GM23338 (cell line): ENCODE results near the gene AKIRIN2. TPM values are rescaled to one million over a fixed set of nuclear protein-coding genes. Genes with fewer than 3 reads are reported as not detected.

ENCODE experiments used
- ATAC-seq: fragments of 200-7000 bp; cut with Tn5 transposase; 3 replicates; pipeline ENCODE4 v1.9.1; 2020
- DNase-seq: peaks from one replicate; pipeline ENCODE4 v3.0.0-alpha.2; 2015; ENCODE audit warnings: low spot score
- H2AFZ ChIP-seq: fragments of 200-600 bp; sonication (generic); 2 replicates; pipeline ENCODE4 v1.8.0; 2016; ENCODE audit warnings: antibody characterized with exemption, mild to moderate bottlenecking, moderate library complexity
- H3F3A ChIP-seq: fragments of 200-600 bp; sonication (generic); replicated peaks from 2 replicates; pipeline ENCODE4 v1.8.0; 2017; ENCODE audit warnings: antibody characterized with exemption, mixed run types, low read depth
- H3K27ac ChIP-seq: fragments of 200-600 bp; sonication (generic); 2 replicates; pipeline ENCODE4 v1.6.1; 2016; ENCODE audit warnings: low read depth
- H3K27me3 ChIP-seq: fragments of 200-600 bp; sonication (generic); 2 replicates; pipeline ENCODE4 v1.8.0; 2016; ENCODE audit warnings: mild to moderate bottlenecking, mixed run types, moderate library complexity; ENCODE audit not compliant: insufficient read depth
- H3K36me3 ChIP-seq: fragments of 200-600 bp; sonication (generic); 2 replicates; pipeline ENCODE4 v1.8.0; 2016; ENCODE audit warnings: mild to moderate bottlenecking; ENCODE audit not compliant: insufficient read depth
- H3K4me1 ChIP-seq: fragments of 200-600 bp; sonication (generic); 2 replicates; pipeline ENCODE4 v1.8.0; 2016; ENCODE audit warnings: mild to moderate bottlenecking, moderate library complexity; ENCODE audit not compliant: insufficient read depth
- H3K4me2 ChIP-seq: fragments of 200-600 bp; sonication (generic); 2 replicates; pipeline ENCODE4 v1.7.1; 2017; ENCODE audit warnings: mixed run types
- H3K4me3 ChIP-seq: fragments of 200-600 bp; sonication (generic); 2 replicates; pipeline ENCODE4 v1.6.1; 2016; ENCODE audit warnings: mixed run types
- H3K79me2 ChIP-seq: fragments of 200-600 bp; sonication (generic); replicated peaks from 2 replicates; pipeline ENCODE4 v1.8.0; 2017; ENCODE audit warnings: mild to moderate bottlenecking; ENCODE audit not compliant: insufficient read depth
- H3K9me2 ChIP-seq: fragments of 200-600 bp; sonication (generic); 2 replicates; pipeline ENCODE4 v1.8.0; 2017; ENCODE audit not compliant: insufficient read depth
- H4K20me1 ChIP-seq: fragments of 200-600 bp; sonication (generic); replicated peaks from 2 replicates; pipeline ENCODE4 v1.8.0; 2017; ENCODE audit warnings: mild to moderate bottlenecking; ENCODE audit not compliant: insufficient read depth
- H3K27ac Mint-ChIP-seq: 2 replicates; pipeline ENCODE4 v1.8.0; 2020; ENCODE audit warnings: inconsistent platforms, mild to moderate bottlenecking, moderate library complexity, mixed read lengths
- H3K27me3 Mint-ChIP-seq: 3 replicates; pipeline ENCODE4 v1.8.0; 2022; ENCODE audit warnings: low read depth, mild to moderate bottlenecking, moderate library complexity, mixed read lengths, inconsistent platforms; ENCODE audit not compliant: insufficient read depth, poor library complexity
- H3K36me3 Mint-ChIP-seq: 3 replicates; pipeline ENCODE4 v1.8.0; 2021; ENCODE audit warnings: low read depth, mild to moderate bottlenecking, inconsistent platforms, moderate library complexity, mixed read lengths
- H3K4me1 Mint-ChIP-seq: 3 replicates; pipeline ENCODE4 v1.8.0; 2020; ENCODE audit warnings: mild to moderate bottlenecking, inconsistent platforms, mixed read lengths
- H3K4me3 Mint-ChIP-seq: 3 replicates; pipeline ENCODE4 v1.8.0; 2021; ENCODE audit warnings: moderate library complexity, mild to moderate bottlenecking, inconsistent platforms, mixed read lengths
- H3K9me3 Mint-ChIP-seq: 3 replicates; pipeline ENCODE4 v1.8.0; 2020; ENCODE audit warnings: moderate library complexity, mild to moderate bottlenecking, inconsistent platforms, mixed read lengths
- ETS1 ChIP-seq: IDR thresholded peaks from 2 replicates; pipeline ENCODE4 v1.6.1; 2016; ENCODE audit warnings: antibody characterized with exemption
- NANOG ChIP-seq: IDR thresholded peaks from 2 replicates; pipeline ENCODE4 v1.6.1; 2016; ENCODE audit warnings: antibody characterized with exemption, borderline replicate concordance
- REST ChIP-seq: IDR thresholded peaks from one replicate; pipeline ENCODE4 v1.6.1; 2018; ENCODE audit warnings: antibody characterized with exemption; ENCODE audit not compliant: unreplicated experiment
- STAT1 ChIP-seq: IDR thresholded peaks from one replicate; pipeline ENCODE4 v1.6.1; 2016; ENCODE audit warnings: antibody characterized with exemption; ENCODE audit not compliant: unreplicated experiment
- ZNF114 ChIP-seq: fragments of 250-450 bp; sonication (Bioruptor Pico); IDR thresholded peaks from 2 replicates; pipeline ENCODE4 v1.5.0; 2020; ENCODE audit warnings: mild to moderate bottlenecking, moderate library complexity
- ZNF462 ChIP-seq: fragments of 250-450 bp; sonication (Bioruptor Pico); IDR thresholded peaks from 2 replicates; pipeline ENCODE4 v1.5.0; 2020; ENCODE audit warnings: mild to moderate bottlenecking, moderate library complexity
- polyA plus RNA-seq: library from polyadenylated mRNA; unstranded; fragments of >200 nt; fragmentation: Nextera tagmentation; extraction: Ambion mirVana; gene quantifications from 2 replicates; pipeline ENCODE4 v1.2.1, GENCODE V29; 2016
- total RNA-seq: library from RNA; depleted of rRNA; stranded (reverse); fragments of >200 nt; shearing (Covaris generic); gene quantifications from 2 replicates; pipeline ENCODE4 v1.2.3, GENCODE V29; 2014

Gene AKIRIN2
- total and polyA plus RNA-seq, 2 experiments from 2014 or later, result 62.1 to 98.1 TPM

GRCh38 chr6:87653074-87653962 lies 48.7 kb downstream of the AKIRIN2 start:
- H3K4me3 Mint-ChIP-seq, result peak overlapping the region; percentile 39
- no peak for TF ChIP-seq ETS1
- peak; percentile 22; the same call in 1 of the 2 replicates for TF ChIP-seq ZNF462 (CRISPR knock-in tag)
- no peak for TF ChIP-seq ZNF114 (CRISPR knock-in tag)
- no peak for TF ChIP-seq REST
- TF ChIP-seq NANOG, result peak; percentile 71; the same call in 1 of the 2 replicates
- no peak for TF ChIP-seq STAT1
- Histone ChIP-seq H3K4me3 (peak overlapping the region; percentile 15; the same call in 1 of the 2 replicates), H3K79me2 (no peaks in the 10 kb centered on the region), H3K27me3 (no peaks in the 10 kb centered on the region), H3F3A (no peaks in the 10 kb centered on the region), H3K27ac (peak overlapping the region; percentile 68), H3K36me3 (peaks cover 7% of the 10 kb centered on the region; the same call in 1 of the 2 replicates), H3K4me1 (peaks cover 24% of the 10 kb centered on the region), H4K20me1 (no peaks in the 10 kb centered on the region), H3K9me2 (no peaks in the 10 kb centered on the region; the same call in 1 of the 2 replicates), H2AFZ (no peak overlapping the region), H3K4me2 (peak overlapping the region; percentile 21)
- H3K9me3 Mint-ChIP-seq, result no peaks in the 10 kb centered on the region
- ATAC-seq (peak; percentile 91), DNase-seq (peak; percentile 53)
- peaks cover 2% of the 10 kb centered on the region for H3K27me3 Mint-ChIP-seq
- H3K4me1 Mint-ChIP-seq, result peaks cover 31% of the 10 kb centered on the region
- H3K36me3 Mint-ChIP-seq, result peaks cover 39% of the 10 kb centered on the region
- peak overlapping the region; percentile 93 for H3K27ac Mint-ChIP-seq
